Gastroesophageal sphincter (tissue), 4 donors: Measurements from ENCODE around the gene MAL. TPM values are rescaled to one million over a fixed set of nuclear protein-coding genes. Genes with fewer than 3 reads are reported as not detected.
A peak's percentile ranks its signal among the peaks of the same experiment; 100 is the strongest.

Experiments
- ATAC-seq: fragments of 150-250 bp; one replicate; pipeline ENCODE4 v1.9.1; 2016; ENCODE audit warnings: mild to moderate bottlenecking, moderate library complexity
- H3K27ac ChIP-seq, 4 donors: fragments of 200-600 bp; sonication (generic) in 3 of 4; 1 replicate in 3 of 4; 2 replicates in 1 of 4; pipeline ENCODE4 v1.5.1; 2016 to 2019
- H3K27me3 ChIP-seq: fragments of 200-600 bp; sonication (generic); one replicate; pipeline ENCODE4 v1.5.1; 2019
- H3K36me3 ChIP-seq, 2 donors: fragments of 200-600 bp; sonication (generic); one replicate each; pipeline ENCODE4 v1.5.1; 2019; ENCODE audit warnings: control low read depth in 1 of 2
- H3K4me1 ChIP-seq, 3 donors: fragments of 200-600 bp; sonication (generic); 1 replicate in 2 of 3; 2 replicates in 1 of 3; pipeline ENCODE4 v1.5.1; 2016 to 2019; ENCODE audit warnings: control low read depth in 2 of 3
- H3K4me3 ChIP-seq, 2 donors: fragments of 200-600 bp; sonication (generic); one replicate each; pipeline ENCODE4 v1.5.1; 2019; ENCODE audit warnings: mild to moderate bottlenecking in 1 of 2, moderate library complexity in 1 of 2
- H3K9me3 ChIP-seq, 3 donors: fragments of 200-600 bp; sonication (generic); one replicate each; pipeline ENCODE4 v1.5.1; 2017 to 2019; ENCODE audit warnings: control low read depth in 2 of 3
- EP300 ChIP-seq: sonication (generic); formaldehyde crosslinking; IDR thresholded peaks from one replicate; pipeline ENCODE4 v1.6.1; 2017; ENCODE audit warnings: antibody characterized with exemption, mild to moderate bottlenecking
- POLR2A ChIP-seq, 2 donors: fragments of 450-650 bp; IDR thresholded peaks; one replicate each; pipeline ENCODE4 v1.6.1; 2017; ENCODE audit warnings: antibody characterized with exemption in 2 of 2, mild to moderate bottlenecking in 2 of 2, moderate library complexity in 1 of 2
- POLR2AphosphoS5 ChIP-seq: sonication (generic); formaldehyde crosslinking; IDR thresholded peaks from one replicate; pipeline ENCODE4 v1.6.1; 2017; ENCODE audit warnings: antibody characterized with exemption
- WGBS, 2 donors: methylation state at CpG; one replicate each; pipeline ENCODE4 v1.1.5; 2018; ENCODE audit warnings: low coverage in 1 of 2; 5-methylcytosine and 5-hydroxymethylcytosine counted together
- total RNA-seq, 4 donors: library from RNA; depleted of rRNA; stranded (reverse); fragments of >200 nt; gene quantifications; one replicate each; pipeline ENCODE4 v1.1.0, GENCODE V29; 2016
- TF ChIP-seq, protein P1 (sequence below), 4 experiments: fragments of 200-600 bp in 2 of 4; fragments of 450-650 bp in 2 of 4; sonication (generic) in 1 of 4; IDR thresholded peaks; one replicate each; pipeline ENCODE4 v1.5.1; 2017 to 2019; ENCODE audit warnings: antibody characterized with exemption in 4 of 4, mild to moderate bottlenecking in 2 of 4, moderate library complexity in 2 of 4

MAL gene
- total RNA-seq, 4 donors from 2014 or later, result 21.3 to 39.8 (median 32.0) TPM

- peaks cover 0 to 42% (median 14%) of the 10 kb centered on the region in 3 donors for H3K4me1 ChIP-seq
- H3K36me3 ChIP-seq, result no peaks in the 10 kb centered on the region
- no peak overlapping the region for H3K4me3 ChIP-seq
- TF ChIP-seq EP300 (no peak), POLR2A (IDR thresholded peaks at IDR 0.05) (no peak), POLR2AphosphoS5 (no peak)
- TF ChIP-seq, protein P1, sequence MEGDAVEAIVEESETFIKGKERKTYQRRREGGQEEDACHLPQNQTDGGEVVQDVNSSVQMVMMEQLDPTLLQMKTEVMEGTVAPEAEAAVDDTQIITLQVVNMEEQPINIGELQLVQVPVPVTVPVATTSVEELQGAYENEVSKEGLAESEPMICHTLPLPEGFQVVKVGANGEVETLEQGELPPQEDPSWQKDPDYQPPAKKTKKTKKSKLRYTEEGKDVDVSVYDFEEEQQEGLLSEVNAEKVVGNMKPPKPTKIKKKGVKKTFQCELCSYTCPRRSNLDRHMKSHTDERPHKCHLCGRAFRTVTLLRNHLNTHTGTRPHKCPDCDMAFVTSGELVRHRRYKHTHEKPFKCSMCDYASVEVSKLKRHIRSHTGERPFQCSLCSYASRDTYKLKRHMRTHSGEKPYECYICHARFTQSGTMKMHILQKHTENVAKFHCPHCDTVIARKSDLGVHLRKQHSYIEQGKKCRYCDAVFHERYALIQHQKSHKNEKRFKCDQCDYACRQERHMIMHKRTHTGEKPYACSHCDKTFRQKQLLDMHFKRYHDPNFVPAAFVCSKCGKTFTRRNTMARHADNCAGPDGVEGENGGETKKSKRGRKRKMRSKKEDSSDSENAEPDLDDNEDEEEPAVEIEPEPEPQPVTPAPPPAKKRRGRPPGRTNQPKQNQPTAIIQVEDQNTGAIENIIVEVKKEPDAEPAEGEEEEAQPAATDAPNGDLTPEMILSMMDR (IDR thresholded peaks at IDR 0.05), result no peak
- H3K27me3 ChIP-seq, result no peaks in the 10 kb centered on the region
- H3K9me3 ChIP-seq, result no peaks in the 10 kb centered on the region
- no peak for ATAC-seq
- 80 to 83% methylated on average over 1 to 7 of the region's 11 CpGs for WGBS, 2 donors
- peak overlapping the region in 3 of 4 donors; percentile 63 to 79 (median 68) for H3K27ac ChIP-seq
Measured at GRCh38 chr2:95041824-95042442, 16.4 kb downstream of the MAL start.

DNA sequence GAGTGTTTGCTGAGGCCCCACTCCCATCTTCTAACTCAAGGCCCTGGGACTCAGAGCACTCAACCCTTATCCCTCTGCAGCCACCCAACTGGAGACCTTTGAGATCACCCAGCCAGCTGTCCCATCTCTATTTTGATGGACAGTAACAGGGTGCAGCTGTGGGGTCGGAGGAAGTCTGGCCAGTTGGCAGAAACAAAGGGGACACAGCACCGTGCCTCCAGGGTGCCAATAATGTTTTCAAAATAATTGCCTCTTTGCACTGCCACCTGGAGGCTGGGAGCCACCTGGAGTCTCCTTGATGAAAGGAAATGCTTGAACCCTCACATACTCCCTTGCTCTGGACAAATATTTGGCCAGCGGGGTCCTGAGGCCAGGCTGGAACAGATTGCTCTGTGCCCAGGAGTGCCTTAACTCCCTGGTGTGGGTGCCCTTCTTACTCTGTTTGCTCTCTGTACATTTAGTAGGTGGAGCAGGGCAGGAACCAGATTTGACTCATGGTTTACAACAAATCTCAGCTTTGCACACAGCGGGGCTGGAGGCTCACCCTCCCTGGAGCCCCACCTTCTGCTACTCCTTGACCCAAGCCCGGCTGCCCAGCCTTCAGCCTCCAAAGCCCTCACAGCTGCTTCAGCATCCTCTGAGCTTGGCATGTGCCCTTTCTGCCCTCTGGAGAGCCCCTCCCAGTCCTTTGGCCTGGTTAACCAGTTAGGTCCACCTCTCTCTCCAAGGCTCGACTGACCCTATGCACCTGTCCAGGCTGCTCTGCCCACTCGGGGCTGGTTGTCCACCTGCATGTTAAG, 17.2 kb downstream of the MAL start:
- Histone ChIP-seq H3K4me3 (peak overlapping the region in 1 of 2 donors; percentile 10), H3K27me3 (no peaks in the 10 kb centered on the region), H3K9me3 (no peaks in the 10 kb centered on the region), H3K36me3 (no peaks in the 10 kb centered on the region), H3K4me1 (peaks cover 0 to 42% (median 14%) of the 10 kb centered on the region in 3 donors), H3K27ac (peak overlapping the region in 3 of 4 donors; percentile 63 to 79 (median 68))
- TF ChIP-seq, protein P1 (IDR thresholded peaks at IDR 0.05), result no peak
- TF ChIP-seq POLR2AphosphoS5, result no peak
- no peak for TF ChIP-seq POLR2A (IDR thresholded peaks at IDR 0.05)
- TF ChIP-seq EP300, result no peak
- 26% methylated on average over 2 of the region's 7 CpGs; no CpG with 5 or more reads in 1 of the 2 donors for WGBS, 2 donors
- ATAC-seq, result no peak

GRCh38 chr2:95043300-95044093, 18.0 kb downstream of the MAL start:
- Histone ChIP-seq H3K4me1 (peaks cover 0 to 42% (median 14%) of the 10 kb centered on the region in 3 donors), H3K27me3 (no peaks in the 10 kb centered on the region), H3K36me3 (no peaks in the 10 kb centered on the region), H3K9me3 (no peaks in the 10 kb centered on the region), H3K27ac (peak overlapping the region in 3 of 4 donors; percentile 68 to 79 (median 75)), H3K4me3 (peak overlapping the region in 1 of 2 donors; percentile 10)
- no peak for TF ChIP-seq EP300
- TF ChIP-seq POLR2AphosphoS5, result peak; percentile 47
- TF ChIP-seq, protein P1 (IDR thresholded peaks at IDR 0.05), result peak in 1 of 4 experiments; percentile 8
- 22 to 41% methylated on average over 5 to 9 of the region's 17 CpGs for WGBS, 2 donors
- ATAC-seq, result peak; percentile 96

DNA sequence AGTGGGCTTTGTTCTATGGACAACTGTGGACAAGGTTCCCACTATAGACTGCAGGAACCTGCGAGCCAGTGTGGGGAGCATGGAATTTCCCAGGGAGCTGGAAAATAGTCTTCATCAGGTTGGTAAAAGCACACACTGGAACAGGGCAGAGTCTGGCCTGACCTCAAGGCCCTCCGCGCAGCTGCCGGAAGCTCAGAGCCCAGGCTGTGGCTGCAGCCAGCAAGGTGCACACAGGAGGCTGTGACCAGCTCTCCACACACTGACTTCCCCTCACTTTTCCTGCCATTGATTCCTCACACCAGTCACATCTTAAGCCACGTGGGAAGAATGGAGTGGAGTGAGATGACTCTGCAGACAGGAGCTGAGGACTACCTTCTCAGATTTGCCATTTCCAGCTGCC, 19.1 kb downstream of the MAL start:
- peaks cover 0 to 42% (median 14%) of the 10 kb centered on the region in 3 donors for H3K4me1 ChIP-seq
- 33 to 92% methylated on average over 1 to 2 of the region's 5 CpGs for WGBS, 2 donors
- no peak for ATAC-seq
- peak overlapping the region in 1 of 4 donors; percentile 79 for H3K27ac ChIP-seq
- H3K36me3 ChIP-seq, result no peaks in the 10 kb centered on the region
- no peak overlapping the region for H3K4me3 ChIP-seq
- no peaks in the 10 kb centered on the region for H3K9me3 ChIP-seq
- H3K27me3 ChIP-seq, result peaks cover 4% of the 10 kb centered on the region
- TF ChIP-seq POLR2AphosphoS5, result no peak
- TF ChIP-seq EP300, result no peak
